GM12878 (cell line): ENCODE results near the gene CCNJL.

ENCODE experiments used
- CEBPB ChIP-seq, 2 experiments: fragments of 150-350 bp in 1 of 2; IDR thresholded peaks; 2 replicates each; pipeline ENCODE4 v1.6.1; 2012 to 2014; ENCODE audit warnings: low read depth in 2 of 2, low read length in 2 of 2, borderline replicate concordance in 1 of 2, inconsistent platforms in 1 of 2
- EP300 ChIP-seq, 2 experiments: fragments of 150-350 bp in 1 of 2; IDR thresholded peaks; 2 replicates each; pipeline ENCODE4 v1.6.1; 2011 to 2012; ENCODE audit warnings: low read depth in 2 of 2, low read length in 2 of 2, borderline replicate concordance in 1 of 2, improper control_type of control experiment in 1 of 2, inconsistent platforms in 1 of 2; ENCODE audit not compliant: control insufficient read depth in 1 of 2
- HDAC2 ChIP-seq: fragments of 200-600 bp; sonication (generic); IDR thresholded peaks from 2 replicates; pipeline ENCODE4 v1.6.1; 2017
- POLR2AphosphoS5 ChIP-seq: IDR thresholded peaks from 2 replicates; pipeline ENCODE4 v1.6.1; 2011; ENCODE audit warnings: mild to moderate bottlenecking, low read length, inconsistent platforms
- TF ChIP-seq, protein P1 (sequence below), 3 experiments: IDR thresholded peaks in 2 of 3; conservative IDR thresholded peaks in 1 of 3; 2 replicates each; pipeline ENCODE4 v1.5.1; 2011; ENCODE audit warnings: low read depth in 3 of 3, low read length in 3 of 3, mild to moderate bottlenecking in 3 of 3, control low read depth in 2 of 3, moderate library complexity in 2 of 3, inconsistent platforms in 1 of 3, mixed read lengths in 1 of 3; ENCODE audit not compliant: control insufficient read depth in 2 of 3, insufficient read depth in 1 of 3; ENCODE audit errors: extremely low read depth in 1 of 3
- TF ChIP-seq, protein P2 (sequence below): fragments of 450-650 bp; IDR thresholded peaks from 2 replicates; pipeline ENCODE4 v1.6.1; 2016; ENCODE audit warnings: mild to moderate bottlenecking

DNA sequence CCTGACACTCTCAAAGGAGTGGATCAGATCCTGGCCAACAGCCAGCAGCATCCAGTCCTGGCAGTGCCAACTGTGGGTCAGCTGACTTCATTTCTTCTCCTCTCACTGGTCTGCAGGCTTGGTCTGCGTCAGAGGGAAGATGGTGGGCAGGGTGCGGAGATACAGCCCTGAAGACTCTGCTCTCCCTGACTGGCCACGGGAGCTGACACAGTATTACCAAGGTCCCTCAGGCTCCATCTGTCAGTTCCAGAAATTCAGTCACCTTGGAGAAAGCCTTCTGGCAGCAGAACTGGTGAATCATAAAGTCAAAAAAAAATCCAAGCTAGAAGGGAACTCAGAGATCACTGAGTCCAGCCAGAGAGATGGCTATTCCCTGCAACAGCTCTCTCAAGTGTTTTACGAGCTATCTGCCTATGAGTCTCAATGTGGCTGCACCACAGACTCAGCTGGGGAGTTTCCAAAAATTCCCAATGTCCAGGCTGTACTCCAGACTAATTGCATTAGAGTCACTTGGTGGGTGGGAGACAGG lies 30.1 kb upstream of the CCNJL start:
- TF ChIP-seq HDAC2 (no peak), EP300 (IDR thresholded peaks at IDR 0.05; ENCODE audit: borderline replicate concordance in 1 of 2, control insufficient read depth in 1 of 2, low read depth in 2 of 2, low read length in 2 of 2) (no peak), POLR2AphosphoS5 (no peak), CEBPB (IDR thresholded peaks at IDR 0.05; ENCODE audit: borderline replicate concordance in 1 of 2, low read depth in 2 of 2, low read length in 2 of 2) (no peak)
- TF ChIP-seq, protein P1, sequence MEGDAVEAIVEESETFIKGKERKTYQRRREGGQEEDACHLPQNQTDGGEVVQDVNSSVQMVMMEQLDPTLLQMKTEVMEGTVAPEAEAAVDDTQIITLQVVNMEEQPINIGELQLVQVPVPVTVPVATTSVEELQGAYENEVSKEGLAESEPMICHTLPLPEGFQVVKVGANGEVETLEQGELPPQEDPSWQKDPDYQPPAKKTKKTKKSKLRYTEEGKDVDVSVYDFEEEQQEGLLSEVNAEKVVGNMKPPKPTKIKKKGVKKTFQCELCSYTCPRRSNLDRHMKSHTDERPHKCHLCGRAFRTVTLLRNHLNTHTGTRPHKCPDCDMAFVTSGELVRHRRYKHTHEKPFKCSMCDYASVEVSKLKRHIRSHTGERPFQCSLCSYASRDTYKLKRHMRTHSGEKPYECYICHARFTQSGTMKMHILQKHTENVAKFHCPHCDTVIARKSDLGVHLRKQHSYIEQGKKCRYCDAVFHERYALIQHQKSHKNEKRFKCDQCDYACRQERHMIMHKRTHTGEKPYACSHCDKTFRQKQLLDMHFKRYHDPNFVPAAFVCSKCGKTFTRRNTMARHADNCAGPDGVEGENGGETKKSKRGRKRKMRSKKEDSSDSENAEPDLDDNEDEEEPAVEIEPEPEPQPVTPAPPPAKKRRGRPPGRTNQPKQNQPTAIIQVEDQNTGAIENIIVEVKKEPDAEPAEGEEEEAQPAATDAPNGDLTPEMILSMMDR (IDR thresholded peaks at IDR 0.05 in 2 of 3, conservative IDR thresholded peaks at IDR 0.05 in 1 of 3; ENCODE audit: control insufficient read depth in 2 of 3, extremely low read depth in 1 of 3, insufficient read depth in 1 of 3, low read depth in 3 of 3, low read length in 3 of 3): no peak
- TF ChIP-seq, protein P2, sequence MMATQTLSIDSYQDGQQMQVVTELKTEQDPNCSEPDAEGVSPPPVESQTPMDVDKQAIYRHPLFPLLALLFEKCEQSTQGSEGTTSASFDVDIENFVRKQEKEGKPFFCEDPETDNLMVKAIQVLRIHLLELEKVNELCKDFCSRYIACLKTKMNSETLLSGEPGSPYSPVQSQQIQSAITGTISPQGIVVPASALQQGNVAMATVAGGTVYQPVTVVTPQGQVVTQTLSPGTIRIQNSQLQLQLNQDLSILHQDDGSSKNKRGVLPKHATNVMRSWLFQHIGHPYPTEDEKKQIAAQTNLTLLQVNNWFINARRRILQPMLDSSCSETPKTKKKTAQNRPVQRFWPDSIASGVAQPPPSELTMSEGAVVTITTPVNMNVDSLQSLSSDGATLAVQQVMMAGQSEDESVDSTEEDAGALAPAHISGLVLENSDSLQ: no peak
